ENCODE results near the gene TRIM24. TPM values are rescaled to one million over a fixed set of nuclear protein-coding genes. Genes with fewer than 3 reads are reported as not detected.

TRIM24 gene
- total and polyA plus RNA-seq, 10 of the 15 experiments (the other 5 are each of a cell fraction or from before 2014, with no cell fraction given): 4.6 to 23.5 (median 13.6) TPM

GRCh38 chr7:138570715-138571114, 110.7 kb downstream of the TRIM24 start:
- intact Hi-C loops (cut with micrococcal nuclease; ENCODE audit: unreplicated experiment): no loop called here

More at GRCh38 chr7:138570715-138571114, 110.7 kb downstream of the TRIM24 start:
- in situ Hi-C loops (cut with MboI): no loop called here
- Histone ChIP-seq H3K9me3 (replicated peaks; ENCODE audit: control insufficient read depth, insufficient read depth, low read length) (peaks cover 3% of the 10 kb centered on the region), H3K79me2 (ENCODE audit: control insufficient read depth, insufficient read depth, low read length) (no peaks in the 10 kb centered on the region), H3K4me2 (ENCODE audit: control insufficient read depth, insufficient read depth) (no peak overlapping the region), H3K4me1 (ENCODE audit: control insufficient read depth, insufficient read depth, low read length) (no peaks in the 10 kb centered on the region), H3K9ac (ENCODE audit: control insufficient read depth, insufficient read depth, low read length) (no peak overlapping the region), H3K4me3 (no peak overlapping the region), H4K20me1 (ENCODE audit: control insufficient read depth, insufficient read depth) (no peaks in the 10 kb centered on the region), H3K36me3 (ENCODE audit: control insufficient read depth in 2 of 2, insufficient read depth in 2 of 2, low read length in 1 of 2) (peaks cover 0 to 9% of the 10 kb centered on the region in 2 experiments; a peak in 3 of 4 replicates), H3K27ac (ENCODE audit: control insufficient read depth, insufficient read depth) (no peak overlapping the region), H3K27me3 (replicated peaks in 1 of 2; ENCODE audit: control insufficient read depth in 2 of 2, insufficient read depth in 2 of 2, low read length in 1 of 2) (no peaks in the 10 kb centered on the region), H2AFZ (ENCODE audit: control insufficient read depth, low read depth, low read length) (no peak overlapping the region)
- DNase-seq (ENCODE audit: low read depth, low spot score): no peak
- TF ChIP-seq YBX1 (IDR thresholded peaks at IDR 0.05) (no peak), STAT3 (IDR thresholded peaks at IDR 0.05; ENCODE audit: low read depth, low read length) (no peak), ZNF687 (IDR thresholded peaks at IDR 0.05) (no peak), RB1 (IDR thresholded peaks at IDR 0.05; ENCODE audit: borderline replicate concordance) (no peak), PAX5 (IDR thresholded peaks at IDR 0.05; ENCODE audit: borderline replicate concordance, low read depth, low read length) (no peak), ETV6 (conservative IDR thresholded peaks at IDR 0.05 in 1 of 2, IDR thresholded peaks at IDR 0.05 in 1 of 2; ENCODE audit: borderline replicate concordance in 1 of 2, low read depth in 1 of 2) (no peak), MYC (IDR thresholded peaks at IDR 0.05; ENCODE audit: insufficient read depth, insufficient read length, insufficient replicate concordance, low read length, severe bottlenecking) (no peak), MXI1 (IDR thresholded peaks at IDR 0.05; ENCODE audit: low read depth, low read length) (no peak), TCF3 (IDR thresholded peaks at IDR 0.05; ENCODE audit: borderline replicate concordance, insufficient read depth, low read depth, low read length) (no peak), RAD21 (IDR thresholded peaks at IDR 0.05; ENCODE audit: insufficient read depth, low read depth, low read length) (no peak), MLLT1 (IDR thresholded peaks at IDR 0.05) (no peak), RAD51 (IDR thresholded peaks at IDR 0.05) (no peak), NR2C2 (IDR thresholded peaks at IDR 0.05; ENCODE audit: borderline replicate concordance, control insufficient read depth, insufficient read length, low read depth) (no peak), E4F1 (IDR thresholded peaks at IDR 0.05; ENCODE audit: borderline replicate concordance, partially characterized antibody) (no peak), DPF2 (IDR thresholded peaks at IDR 0.05) (no peak), ZBED1 (IDR thresholded peaks at IDR 0.05; ENCODE audit: borderline replicate concordance) (no peak)
- no TSS peak for BruUV-seq (replicated peaks)
- ChIA-PET CTCF (no interaction called here), POLR2A (interaction anchor here (0.6 kb wide), 1 partner anchor 172 kb away, joined by 4 read pairs; no protein-coding TSS in a partner anchor), RAD21 (ENCODE audit: unreplicated experiment) (no interaction called here), SMC1A (ENCODE audit: uncharacterized antibody, unreplicated experiment) (interaction anchor here (0.5 to 1.3 kb wide), 3 partner anchors 22 to 501 kb away, joined by 3 to 5 read pairs (median 4); no protein-coding TSS in a partner anchor)
- no peak for ATAC-seq
- no peak for FAIRE-seq
- 94% methylated on average over 4 of the region's 4 CpGs for WGBS (ENCODE audit: insufficient coverage, insufficient replicate concordance, low lambda C conversion rate, missing lambda C conversion rate)

Measured in GM12878 (cell line).